ENCODE measurements around the gene PQBP1. TPM values are rescaled to one million over a fixed set of nuclear protein-coding genes. Genes with fewer than 3 reads are reported as not detected.
A peak's percentile ranks its signal among the peaks of the same experiment; 100 is the strongest.

Gene PQBP1
- total and polyA plus RNA-seq, 2 of the 13 experiments (the other 11 are each of a cell fraction or from before 2014, with no cell fraction given), result 58.1 to 80.9 TPM

- Histone ChIP-seq H2AFZ (ENCODE audit: low read length) (no peak overlapping the region), H4K20me1 (ENCODE audit: insufficient read depth, low read length) (no peaks in the 10 kb centered on the region), H3K4me2 (ENCODE audit: low read depth, low read length) (no peak overlapping the region), H3K27me3 (ENCODE audit: control insufficient read depth in 1 of 2, insufficient read depth in 2 of 2, low read length in 2 of 2) (no peaks in the 10 kb centered on the region), H3K27ac (ENCODE audit: extremely low read length, insufficient read depth, low read length) (no peak overlapping the region), H3K4me1 (ENCODE audit: insufficient read depth, low read length) (peaks cover 10% of the 10 kb centered on the region), H3K9me3 (ENCODE audit: low read length) (no peaks in the 10 kb centered on the region), H3K4me3 (replicated peaks in 1 of 3; ENCODE audit: insufficient read depth in 1 of 3, low read depth in 2 of 3, low read length in 3 of 3) (no peak overlapping the region), H3K79me2 (ENCODE audit: insufficient read depth, low read length) (peaks cover 14% of the 10 kb centered on the region), H3K9ac (ENCODE audit: insufficient read depth, low read depth, low read length) (no peak overlapping the region), H3K36me3 (replicated peaks in 1 of 2; ENCODE audit: control insufficient read depth in 1 of 2, insufficient read depth in 2 of 2, low read length in 2 of 2) (peaks cover 12 to 13% of the 10 kb centered on the region in 2 experiments)
- intact Hi-C loops (cut with micrococcal nuclease; ENCODE audit: unreplicated experiment), result no loop called here
- ATAC-seq (no peak), FAIRE-seq (no peak), DNase-seq (ENCODE audit: low spot score) (no peak)
- in situ Hi-C loops (cut with HindIII; ENCODE audit: extremely low pct_ligation_motif_present, low pct_unique_long_range_greater_than_20kb), result no loop called here
- no TSS peak for BruUV-seq (replicated peaks)
- TF ChIP-seq ETV6 (CRISPR knock-in tag; conservative IDR thresholded peaks at IDR 0.05) (no peak), AGO2 (optimal IDR thresholded peaks at IDR 0.05; ENCODE audit: low read depth, low read length) (peak; percentile 33), NFE2L2 (IDR thresholded peaks at IDR 0.05; ENCODE audit: low read length) (no peak)
- POLR2A ChIA-PET, result no interaction called here
- CTCF ChIA-PET (ENCODE audit: low intra/inter-chr PET ratio, low total read pairs), result no interaction called here
- WGBS (ENCODE audit: low lambda C conversion rate), result 97% methylated on average over 20 of the region's 20 CpGs
Measured at GRCh38 chrX:48902135-48902534, 4.4 kb downstream of the PQBP1 start.

- peaks cover 10% of the 10 kb centered on the region for H3K4me1 ChIP-seq (ENCODE audit: insufficient read depth, low read length)
- no peak overlapping the region for H2AFZ ChIP-seq (ENCODE audit: low read length)
- H3K4me2 ChIP-seq (ENCODE audit: low read depth, low read length), result no peak overlapping the region
- ChIA-PET CTCF (ENCODE audit: low intra/inter-chr PET ratio, low total read pairs) (no interaction called here), POLR2A (interaction anchor here (1.8 kb wide), 1 partner anchor 11 kb away, joined by 5 read pairs; no protein-coding TSS in a partner anchor)
- no TSS peak for BruUV-seq (replicated peaks)
- DNase-seq (ENCODE audit: low spot score), result no peak
- no peaks in the 10 kb centered on the region for H4K20me1 ChIP-seq (ENCODE audit: insufficient read depth, low read length)
- H3K9me3 ChIP-seq (ENCODE audit: low read length), result no peaks in the 10 kb centered on the region
- in situ Hi-C loops (cut with HindIII; ENCODE audit: extremely low pct_ligation_motif_present, low pct_unique_long_range_greater_than_20kb) (no loop called here), intact Hi-C loops (cut with micrococcal nuclease; ENCODE audit: unreplicated experiment) (no loop called here)
- peaks cover 14% of the 10 kb centered on the region for H3K79me2 ChIP-seq (ENCODE audit: insufficient read depth, low read length)
- H3K27ac ChIP-seq (ENCODE audit: extremely low read length, insufficient read depth, low read length), result no peak overlapping the region
- ATAC-seq, result no peak
- 95% methylated on average over 4 of the region's 14 CpGs for WGBS (ENCODE audit: low lambda C conversion rate)
- H3K4me3 ChIP-seq (replicated peaks in 1 of 3; ENCODE audit: insufficient read depth in 1 of 3, low read depth in 2 of 3, low read length in 3 of 3), result no peak overlapping the region
- TF ChIP-seq TP53 (CRISPR knock-in tag; conservative IDR thresholded peaks at IDR 0.05) (no peak), HNF4G (IDR thresholded peaks at IDR 0.05; ENCODE audit: borderline replicate concordance, low read depth, low read length) (no peak), HNF4G (CRISPR knock-in tag; IDR thresholded peaks at IDR 0.05; ENCODE audit: borderline replicate concordance, low read depth) (no peak), ZSCAN21 (CRISPR knock-in tag; IDR thresholded peaks at IDR 0.05; ENCODE audit: borderline replicate concordance) (no peak), RBM22 (optimal IDR thresholded peaks at IDR 0.05; ENCODE audit: low read length) (peak; percentile 43)
- H3K9ac ChIP-seq (ENCODE audit: insufficient read depth, low read depth, low read length), result no peak overlapping the region
- peaks cover 12 to 13% of the 10 kb centered on the region in 2 experiments for H3K36me3 ChIP-seq (replicated peaks in 1 of 2; ENCODE audit: control insufficient read depth in 1 of 2, insufficient read depth in 2 of 2, low read length in 2 of 2)
- no peak for FAIRE-seq
- no peaks in the 10 kb centered on the region for H3K27me3 ChIP-seq (ENCODE audit: control insufficient read depth in 1 of 2, insufficient read depth in 2 of 2, low read length in 2 of 2)
Measured at GRCh38 chrX:48902776-48903175, 5.0 kb downstream of the PQBP1 start.
